GM18502 (cell line): ENCODE data around the gene EML1.
"Not testable (repeated sequence)": the region's sequence is repeated elsewhere in the genome, so short reads cannot be mapped to it uniquely, and the experiment has no call there.

ENCODE experiments used
- ATAC-seq: cut with Tn5 transposase; IDR thresholded peaks from one replicate; pipeline ENCODE4 v1.9.1; 2021; ENCODE audit warnings: mild to moderate bottlenecking; ENCODE audit not compliant: unreplicated experiment, poor library complexity

Gene EML1

DNA sequence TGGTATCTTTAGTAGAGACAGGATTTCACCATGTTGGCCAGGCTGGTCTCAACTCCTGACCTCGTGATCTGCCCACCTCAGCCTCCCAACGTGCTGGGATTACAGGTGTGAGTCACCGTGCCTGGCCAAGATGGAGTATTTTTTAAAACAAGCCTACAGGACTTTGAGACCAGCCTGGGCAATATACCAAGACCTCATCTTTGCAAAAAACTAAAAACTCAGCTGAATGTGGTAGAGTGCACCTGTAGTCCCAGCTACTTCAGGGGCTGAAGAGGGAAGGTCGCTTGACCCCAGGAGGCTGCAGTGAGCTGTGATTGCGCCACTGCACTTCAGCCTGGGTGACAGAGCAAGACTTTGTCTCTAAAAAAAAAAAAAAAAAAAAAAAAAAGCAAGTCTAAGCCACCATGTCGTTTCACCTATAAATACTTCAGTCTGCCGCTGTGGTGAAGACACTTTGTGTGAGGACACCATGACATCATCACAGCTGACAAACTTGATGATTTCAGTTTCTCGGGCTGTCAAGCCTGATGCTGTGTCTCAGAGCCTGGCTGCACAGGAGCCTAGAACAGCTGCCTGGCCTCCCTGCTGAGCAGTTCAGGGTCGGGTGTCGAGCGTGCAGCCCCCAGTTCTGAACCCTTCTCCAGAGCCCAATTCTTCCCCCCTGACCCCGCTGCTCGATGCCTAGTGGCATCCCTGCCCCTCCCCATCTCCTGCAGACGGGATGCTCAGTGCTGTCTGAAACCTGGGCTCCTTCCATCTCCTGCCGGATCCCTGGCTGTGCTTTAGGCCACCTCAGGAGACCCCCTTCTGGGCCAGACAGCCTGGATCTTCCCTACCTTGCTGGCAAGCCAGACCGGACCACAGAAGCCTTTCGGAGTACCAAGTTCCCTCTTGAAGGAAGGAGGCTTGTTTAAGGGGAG lies 152.8 kb downstream of the EML1 start:
- no peak for ATAC-seq

DNA sequence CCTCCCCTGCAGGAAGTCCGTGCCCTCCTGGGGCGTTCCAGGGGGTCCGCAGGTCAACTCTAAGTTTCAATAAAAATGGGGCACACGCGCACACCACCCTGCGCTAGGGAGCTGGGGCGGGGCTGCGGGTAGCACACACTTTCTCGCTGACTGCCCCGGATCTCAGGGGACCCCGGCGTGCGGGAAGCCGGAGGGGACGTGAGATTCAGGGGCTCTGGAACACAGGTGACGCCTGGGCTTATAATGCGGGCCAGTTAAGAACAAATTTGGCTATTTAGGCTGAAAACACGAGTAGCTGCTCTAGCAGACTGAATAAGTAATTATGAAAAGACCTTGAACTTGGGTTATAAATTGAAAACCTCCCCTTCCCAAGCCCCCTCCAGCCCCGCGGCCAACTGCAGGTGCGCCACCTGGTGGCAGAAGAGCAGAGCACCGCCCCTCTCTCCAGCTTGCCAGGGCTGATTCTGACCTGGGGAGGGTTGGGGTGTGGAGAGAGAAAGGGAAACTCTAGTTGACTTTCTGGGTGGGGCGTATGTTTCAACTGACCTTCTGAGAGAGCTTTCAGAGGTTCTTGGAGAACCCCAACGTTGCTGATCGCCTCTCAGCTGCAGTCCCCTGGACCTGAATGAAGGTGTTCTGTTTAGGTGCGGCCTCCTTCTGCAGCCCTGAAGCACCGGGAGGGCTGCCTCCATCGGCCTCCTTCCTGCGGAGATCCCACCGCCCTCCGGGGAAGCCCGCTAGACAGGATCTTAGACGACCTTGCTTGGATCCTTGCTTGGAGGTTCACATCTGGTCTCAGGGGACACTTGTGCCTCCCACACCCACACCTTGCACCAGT lies 153.7 kb downstream of the EML1 start:
- peak; percentile 84 for ATAC-seq

- no peak for ATAC-seq
Observed at GRCh38 chr14:99947695-99948094, 154.5 kb downstream of the EML1 start.

DNA sequence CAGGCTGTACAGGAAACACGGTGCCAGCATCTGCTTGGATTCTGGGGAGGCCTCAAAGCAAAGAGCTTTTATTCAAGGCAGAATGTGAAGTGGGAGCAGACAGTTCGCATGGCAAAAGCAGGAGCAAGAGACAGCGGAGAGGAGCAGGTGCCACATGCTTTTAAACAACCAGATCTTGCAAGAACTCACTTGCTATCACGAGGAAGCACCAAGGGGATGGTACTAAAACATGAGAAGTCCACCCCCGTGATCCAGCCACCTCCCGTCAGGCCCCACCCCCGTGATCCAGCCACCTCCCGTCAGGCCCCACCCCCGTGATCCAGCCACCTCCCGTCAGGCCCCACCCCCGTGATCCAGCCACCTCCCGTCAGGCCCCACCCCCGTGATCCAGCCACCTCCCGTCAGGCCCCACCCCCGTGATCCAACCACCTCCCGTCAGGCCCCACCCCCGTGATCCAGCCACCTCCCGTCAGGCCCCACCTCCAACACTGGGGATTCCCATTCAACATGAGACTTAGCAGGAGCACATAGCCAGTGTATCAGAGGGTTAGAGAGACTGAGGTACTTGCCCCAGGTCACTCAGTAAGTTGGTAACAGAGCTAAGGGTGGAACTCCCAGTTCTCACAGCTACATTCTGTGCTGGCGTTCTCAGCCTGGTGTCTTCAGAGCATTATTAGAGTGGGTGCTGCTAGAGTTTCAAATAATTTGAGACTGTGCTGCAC lies 156.0 kb downstream of the EML1 start:
- ATAC-seq: not testable (repeated sequence)

GRCh38 chr14:99950181-99950580 lies 157.0 kb downstream of the EML1 start:
- no peak for ATAC-seq

- no peak for ATAC-seq
Observed at GRCh38 chr14:99951085-99951484, 157.9 kb downstream of the EML1 start.

DNA sequence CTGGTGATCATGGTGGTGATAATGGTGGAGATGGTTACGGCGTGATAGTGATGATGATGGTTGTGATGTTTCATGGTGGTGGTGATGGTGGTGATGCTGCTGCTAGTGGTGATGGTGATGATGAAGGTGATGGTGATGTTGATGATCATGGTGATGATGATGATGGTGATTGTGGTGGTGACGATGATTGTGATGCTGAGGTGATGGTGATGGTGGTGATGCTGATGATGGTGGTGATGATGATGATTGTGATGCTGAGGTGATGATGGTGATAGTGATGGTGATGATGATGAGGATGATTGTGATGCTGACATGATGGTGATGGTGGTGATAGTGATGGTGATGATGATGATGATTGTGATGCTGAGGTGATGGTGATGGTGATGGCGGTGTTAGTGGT lies 158.8 kb downstream of the EML1 start:
- no peak for ATAC-seq

DNA sequence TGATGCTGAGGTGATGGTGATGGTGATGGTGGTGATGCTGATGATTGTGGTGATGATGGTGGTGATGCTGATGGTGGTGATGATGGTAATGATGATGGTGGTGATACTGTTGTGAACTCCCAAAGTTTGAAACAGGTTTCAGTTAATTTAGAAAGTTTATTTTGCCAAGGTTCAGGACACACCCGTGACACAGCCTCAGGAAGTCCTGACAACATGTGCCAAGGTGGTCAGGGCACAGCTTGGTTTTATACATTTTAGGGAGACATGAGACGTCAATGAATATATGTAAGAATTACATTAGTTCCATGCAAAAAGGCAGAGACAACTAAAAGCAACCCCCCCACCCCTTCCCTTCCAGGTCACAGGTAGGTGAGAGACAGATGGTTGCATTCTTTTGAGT lies 159.2 kb downstream of the EML1 start:
- ATAC-seq: no peak

DNA sequence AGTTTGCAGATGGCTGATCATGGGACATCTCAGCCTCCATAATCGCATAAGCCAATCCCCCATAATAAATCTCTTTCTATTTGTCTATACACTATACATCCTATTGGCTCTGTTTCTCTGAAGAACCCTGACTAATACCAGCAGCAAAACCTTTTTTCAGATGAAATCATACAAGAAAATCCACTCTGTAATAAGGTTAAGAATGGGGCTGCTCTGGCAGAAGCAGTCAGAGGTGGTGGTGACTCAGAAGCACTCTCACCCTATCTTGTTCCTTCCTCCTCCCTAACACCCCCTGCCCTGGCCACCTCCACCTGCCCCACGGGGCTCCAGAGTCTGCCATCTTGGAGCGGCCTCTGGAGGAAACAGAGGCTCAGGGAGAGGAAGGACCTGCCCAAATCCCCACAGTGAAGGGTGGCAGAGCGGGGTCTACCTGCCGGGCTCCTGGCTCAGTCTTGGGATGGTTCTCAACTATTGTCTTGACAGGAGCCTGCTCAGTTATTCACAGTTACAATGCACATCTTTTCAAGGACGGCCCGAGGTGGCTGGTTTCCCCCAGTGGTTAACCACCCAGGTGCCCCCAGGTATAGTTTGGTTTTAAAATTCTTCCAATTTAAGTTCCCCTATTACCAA lies 162.7 kb downstream of the EML1 start:
- ATAC-seq: no peak

- ATAC-seq: no peak
Observed at GRCh38 chr14:99958380-99958779, 165.2 kb downstream of the EML1 start.

- ATAC-seq: no peak
Observed at GRCh38 chr14:99961826-99962518, 168.8 kb downstream of the EML1 start.

DNA sequence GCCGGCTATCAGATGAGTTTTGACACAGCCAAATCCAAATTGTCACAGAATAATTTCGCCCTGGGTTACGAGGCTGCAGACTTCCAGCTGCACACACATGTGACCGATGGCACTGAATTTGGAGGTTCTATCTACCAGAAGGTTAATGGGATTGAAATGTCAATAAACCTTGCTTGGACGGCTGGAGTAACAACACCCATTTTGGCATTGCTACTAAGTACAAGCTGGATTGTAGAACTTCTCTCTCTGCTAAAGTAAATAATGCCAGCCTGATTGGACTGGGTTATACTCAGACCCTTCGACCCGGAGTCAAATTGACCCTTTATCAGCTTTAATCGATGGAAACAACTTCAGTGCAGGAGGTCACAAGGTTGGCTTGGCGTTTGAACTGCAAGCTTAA lies 171.8 kb downstream of the EML1 start:
- no peak for ATAC-seq

- ATAC-seq: no peak
Observed at GRCh38 chr14:99966037-99966835, 173.0 kb downstream of the EML1 start.

DNA sequence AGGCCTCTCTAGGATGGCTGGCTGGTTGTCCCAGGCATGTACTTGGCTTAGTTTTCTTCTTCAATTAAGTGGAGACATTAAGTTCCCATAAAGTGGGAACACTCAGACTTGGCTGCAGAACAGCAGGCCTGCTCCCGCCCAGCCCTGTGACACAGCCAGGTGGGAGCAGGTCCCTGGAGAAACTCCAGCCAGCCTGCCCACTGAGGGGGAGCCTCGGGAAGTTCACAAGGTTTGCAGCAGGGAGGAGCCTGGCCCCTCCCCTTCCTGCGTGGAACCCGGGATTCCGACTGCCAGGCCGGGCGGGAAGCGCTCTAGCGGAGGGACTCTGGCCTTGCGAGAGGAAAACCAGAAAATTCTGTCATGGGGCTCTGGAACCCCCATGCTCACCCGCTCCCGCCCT lies 173.7 kb downstream of the EML1 start:
- no peak for ATAC-seq

GRCh38 chr14:99968191-99968920 lies 175.1 kb downstream of the EML1 start:
- ATAC-seq: no peak

- no peak for ATAC-seq
Observed at GRCh38 chr14:99968941-99969340, 175.7 kb downstream of the EML1 start.

DNA sequence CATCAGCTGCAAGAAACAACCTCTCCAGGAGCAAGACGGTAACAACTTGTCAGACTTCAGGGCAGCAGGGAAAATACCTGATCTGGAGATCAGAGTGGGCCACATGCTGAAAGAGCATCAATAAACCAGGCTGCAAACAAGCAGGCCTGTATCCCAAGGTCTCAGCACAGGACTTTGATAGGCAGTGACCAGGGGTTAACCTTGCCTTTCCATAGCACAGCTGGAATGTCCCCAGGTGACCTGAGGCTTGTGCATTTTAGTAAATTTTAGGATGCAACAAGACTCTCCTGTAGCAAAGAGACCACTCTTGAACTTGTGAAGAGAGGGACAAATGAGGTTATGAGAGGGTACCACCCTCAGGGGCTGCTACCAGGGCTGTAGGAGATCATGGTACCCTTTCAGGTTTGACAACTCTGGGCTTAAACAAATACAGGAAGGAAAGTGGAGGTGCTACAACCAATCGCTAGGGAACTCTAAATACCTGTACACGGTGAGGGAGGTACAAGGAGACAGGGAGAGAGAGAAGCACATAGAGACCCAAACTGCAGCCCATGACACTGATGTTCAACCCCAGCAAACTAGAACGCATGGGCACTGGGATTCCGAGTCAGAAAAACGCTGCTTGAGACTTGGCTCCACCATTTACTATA lies 176.6 kb downstream of the EML1 start:
- no peak for ATAC-seq
